Right cardiac atrium (tissue), 5 donors: ENCODE data around the gene USP19. TPM values are rescaled to one million over a fixed set of nuclear protein-coding genes. Genes with fewer than 3 reads are reported as not detected.

Experiments
- ATAC-seq, 2 donors: fragments of 200-7000 bp; cut with Tn5 transposase; one replicate each; pipeline versions ENCODE4 v1.8.0 to v1.9.1; 2020; ENCODE audit warnings: moderate library complexity in 2 of 2, mild to moderate bottlenecking in 1 of 2
- DNase-seq, 3 donors: peaks; one replicate each; pipeline ENCODE4 v3.0.0-alpha.2; 2020
- H3K27ac ChIP-seq: one replicate; pipeline ENCODE4 v1.5.1; 2013; ENCODE audit warnings: mild to moderate bottlenecking, low read length, control low read depth, moderate library complexity
- H3K27me3 ChIP-seq: one replicate; pipeline ENCODE4 v1.6.1; 2013; ENCODE audit not compliant: control insufficient read depth, insufficient read depth
- H3K4me1 ChIP-seq: one replicate; pipeline ENCODE4 v1.6.1; 2013; ENCODE audit warnings: low read length; ENCODE audit not compliant: control insufficient read depth, insufficient read depth
- H3K4me3 ChIP-seq: one replicate; pipeline ENCODE4 v1.5.1; 2013; ENCODE audit warnings: low read length, control low read depth
- H3K9me3 ChIP-seq: one replicate; pipeline ENCODE4 v1.6.1; 2013; ENCODE audit warnings: low read length; ENCODE audit not compliant: control insufficient read depth
- WGBS: extraction: QIAGEN DNeasy Blood & Tissue Kit; methylation state at CpG from one replicate; pipeline ENCODE4 v1.1.7; 2013; 5-methylcytosine and 5-hydroxymethylcytosine counted together
- intact Hi-C, 4 donors: fragments of 100-400 bp; cut with DNase I; formaldehyde crosslinking; loops; one replicate each; pipeline versions ENCODE4 v1.11.0 to v1.14.0; 2022 to 2023
- polyA plus RNA-seq: library from polyadenylated mRNA; stranded (reverse); fragments of 200-250 nt; gene quantifications from one replicate; pipeline ENCODE4 v1.2.3, GENCODE V29; 2013
- total RNA-seq, 4 donors: library from RNA; stranded (reverse); fragmentation: NEBNext Ultra II Directional; extraction: Animal tissue kit (Norgen Biotek cat#: 25700); gene quantifications; one replicate each; pipeline ENCODE4 v1.2.1, GENCODE V29; 2021
- donor health status: healthy with polysubstance abuse.
- donor health status: DM: no; HTN: yes; CAD: no.
- donor health status: DM: no; HTN: no; CAD: no.
- donor health status: DM: no; HTN: yes; CAD: no; lungs with severe emphysema.
- donor health status: DM: yes; HTN: yes; CAD: no.

Gene USP19
- total and polyA plus RNA-seq, 5 donors: 25.5 to 62.8 (median 50.8) TPM

DNA sequence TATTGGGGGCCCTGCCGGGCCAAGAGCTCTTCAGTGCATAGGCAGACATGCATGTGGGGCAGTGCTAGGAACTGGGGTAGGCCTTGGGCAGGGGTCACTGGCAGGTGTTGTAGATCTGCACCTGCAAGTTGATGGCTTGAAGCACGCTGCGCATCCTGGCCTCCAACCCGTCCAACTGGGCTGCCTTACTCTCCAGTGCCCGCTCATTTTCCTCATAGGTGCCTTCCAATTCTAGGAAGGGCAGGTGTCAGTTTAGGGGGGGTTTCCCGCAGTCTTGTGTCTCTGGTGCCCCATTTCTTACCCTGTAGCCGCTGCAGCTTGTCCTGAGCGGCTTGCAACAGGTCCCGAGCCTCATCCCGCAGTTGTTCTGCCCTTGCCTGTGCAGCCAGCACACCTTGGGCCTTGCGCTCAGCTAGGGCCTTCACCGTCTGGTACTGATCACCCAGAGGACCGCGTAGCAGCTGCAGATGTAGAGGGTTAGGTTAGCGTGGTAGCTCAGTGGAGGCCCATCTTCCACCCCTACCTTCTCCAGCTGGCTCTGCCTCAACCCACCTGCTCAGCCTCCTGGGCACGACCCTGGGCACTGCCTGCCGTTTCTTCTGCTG, 611 bp upstream of the USP19 start:
- Histone ChIP-seq H3K27ac (peak overlapping the region; percentile 96), H3K4me3 (peak overlapping the region; percentile 64), H3K27me3 (no peaks in the 10 kb centered on the region), H3K9me3 (no peaks in the 10 kb centered on the region), H3K4me1 (peaks cover 7% of the 10 kb centered on the region)
- ATAC-seq: no peak
- peak in 1 of 3 donors; percentile 57 for DNase-seq
- intact Hi-C loops: no loop called here
- 76% methylated on average over 17 of the region's 17 CpGs for WGBS

DNA sequence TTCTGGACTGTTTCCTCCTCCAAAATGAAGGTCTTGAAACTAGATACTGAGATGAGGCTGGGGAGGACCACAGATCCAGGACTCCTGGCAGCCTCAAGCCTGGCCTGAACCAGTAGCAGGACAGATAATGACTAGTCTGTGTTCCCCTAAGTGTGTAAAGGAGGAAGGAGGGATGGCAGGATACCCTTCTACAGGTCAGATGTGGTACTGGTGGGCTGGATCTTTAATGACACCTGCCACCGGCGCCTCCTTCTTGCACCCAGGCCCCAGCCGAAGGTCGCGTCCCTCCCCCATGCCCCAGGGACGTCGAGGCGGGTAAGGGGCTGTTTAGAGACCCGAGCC, 556 bp downstream of the USP19 start:
- intact Hi-C loops: no loop called here

DNA sequence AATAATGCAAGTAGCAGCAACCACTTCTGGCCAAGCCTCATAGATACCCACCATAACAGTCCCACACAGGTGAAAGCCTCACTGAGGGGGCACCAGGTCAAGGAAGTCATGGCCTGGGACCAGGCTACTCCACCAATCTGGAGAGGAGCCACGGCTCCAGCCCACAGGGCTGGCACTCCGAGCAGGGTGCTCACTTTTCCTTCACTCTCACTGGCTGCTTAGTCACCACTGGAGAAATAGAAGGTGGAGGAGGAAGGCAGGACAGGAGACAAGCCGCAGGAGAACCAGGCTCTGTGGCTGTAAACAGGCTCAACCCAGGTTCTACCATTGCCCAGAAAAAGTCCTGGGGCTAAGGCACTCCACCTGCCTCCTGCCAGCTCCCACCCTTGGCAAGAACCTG, 1.2 kb downstream of the USP19 start:
- ATAC-seq (no peak), DNase-seq (peak in 1 of 3 donors; percentile 39)
- WGBS: 62% methylated on average over 3 of the region's 3 CpGs
- peak overlapping the region; percentile 64 for H3K4me3 ChIP-seq
- intact Hi-C loops: no loop called here
- peak overlapping the region; percentile 96 for H3K27ac ChIP-seq
- H3K27me3 ChIP-seq: no peaks in the 10 kb centered on the region
- no peaks in the 10 kb centered on the region for H3K9me3 ChIP-seq
- peaks cover 7% of the 10 kb centered on the region for H3K4me1 ChIP-seq

More for the DNA sequence above, 556 bp downstream of the USP19 start:
- H3K4me1 ChIP-seq: peaks cover 7% of the 10 kb centered on the region
- WGBS: 0% methylated on average over 9 of the region's 9 CpGs
- H3K27me3 ChIP-seq: no peaks in the 10 kb centered on the region
- H3K27ac ChIP-seq: peak overlapping the region; percentile 96
- H3K9me3 ChIP-seq: no peaks in the 10 kb centered on the region
- DNase-seq (no peak), ATAC-seq (no peak)
- peak overlapping the region; percentile 64 for H3K4me3 ChIP-seq

DNA sequence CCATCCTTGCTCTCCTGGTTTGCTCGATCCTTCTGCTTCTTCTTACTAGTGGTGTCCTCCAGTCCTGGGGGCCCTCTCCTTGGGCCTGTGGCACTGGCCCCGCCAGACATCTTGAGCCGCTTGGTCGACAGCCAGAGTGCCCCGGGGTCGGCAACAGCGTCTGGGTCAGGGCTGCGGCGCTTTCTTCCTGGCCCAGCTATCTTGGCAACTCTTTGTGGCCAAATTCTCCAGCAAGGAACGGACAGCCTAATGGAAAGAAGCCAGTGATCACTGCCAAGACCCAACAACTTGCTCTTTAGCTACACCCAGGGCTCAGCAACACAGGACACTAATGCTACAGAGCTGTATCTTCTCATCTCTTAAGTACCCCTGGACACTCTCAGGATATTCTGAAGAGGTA, 1.6 kb downstream of the USP19 start:
- Histone ChIP-seq H3K9me3 (no peaks in the 10 kb centered on the region), H3K4me1 (peaks cover 7% of the 10 kb centered on the region), H3K4me3 (no peak overlapping the region), H3K27ac (peak overlapping the region; percentile 96), H3K27me3 (no peaks in the 10 kb centered on the region)
- ATAC-seq (no peak), DNase-seq (peak in 2 of 3 donors; percentile 72 to 78)
- WGBS: 35% methylated on average over 10 of the region's 10 CpGs
- intact Hi-C loops: no loop called here

DNA sequence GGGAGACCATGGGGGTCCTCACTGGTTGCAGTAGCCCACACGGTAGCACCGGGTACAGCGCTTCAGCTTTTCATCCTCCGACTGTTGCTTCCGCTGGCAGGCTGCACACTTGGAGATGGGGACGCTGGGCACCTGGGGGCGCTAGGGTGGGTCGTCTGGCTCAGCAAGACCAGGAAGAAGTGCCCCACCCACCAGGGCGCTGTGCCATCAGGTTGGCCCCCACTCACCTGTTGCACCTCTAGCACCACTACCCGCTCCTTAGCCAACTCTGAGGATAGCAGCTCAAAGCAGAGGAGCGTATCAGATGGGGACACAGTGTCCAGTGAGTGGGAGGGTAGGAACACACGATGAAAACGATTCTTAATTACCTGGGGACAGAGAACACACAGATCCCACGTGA, 8.4 kb downstream of the USP19 start:
- Histone ChIP-seq H3K9me3 (no peaks in the 10 kb centered on the region), H3K4me1 (no peaks in the 10 kb centered on the region), H3K4me3 (no peak overlapping the region), H3K27me3 (no peaks in the 10 kb centered on the region), H3K27ac (no peak overlapping the region)
- intact Hi-C loops: no loop called here
- WGBS: 86% methylated on average over 14 of the region's 14 CpGs
- ATAC-seq (no peak), DNase-seq (peak in 2 of 3 donors; percentile 41 to 57)

DNA sequence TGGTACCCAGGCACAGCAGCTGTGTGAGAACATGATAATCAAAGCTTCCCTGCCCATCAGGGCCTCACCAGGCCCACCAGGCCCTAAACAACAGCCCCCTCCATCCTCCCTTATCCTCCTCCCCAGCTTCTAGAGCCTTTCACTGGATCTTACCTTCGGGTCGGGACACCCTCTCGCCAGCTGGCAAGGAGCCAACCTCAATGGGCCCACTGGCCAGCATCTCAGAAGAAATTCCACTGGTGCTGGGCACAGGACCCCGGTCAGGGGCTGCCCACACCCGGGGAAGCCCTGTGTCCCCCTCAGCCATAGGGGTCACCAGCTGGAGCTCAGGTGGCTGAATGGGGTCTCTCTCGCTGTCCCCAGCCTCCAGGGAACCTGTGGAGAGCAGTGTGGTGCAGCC, 9.3 kb downstream of the USP19 start:
- peak in 2 of 3 donors; percentile 50 to 53 for DNase-seq
- Histone ChIP-seq H3K4me1 (no peaks in the 10 kb centered on the region), H3K27ac (no peak overlapping the region), H3K9me3 (no peaks in the 10 kb centered on the region), H3K27me3 (no peaks in the 10 kb centered on the region), H3K4me3 (no peak overlapping the region)
- intact Hi-C loops: no loop called here
- WGBS: 63% methylated on average over 6 of the region's 6 CpGs
- no peak for ATAC-seq

DNA sequence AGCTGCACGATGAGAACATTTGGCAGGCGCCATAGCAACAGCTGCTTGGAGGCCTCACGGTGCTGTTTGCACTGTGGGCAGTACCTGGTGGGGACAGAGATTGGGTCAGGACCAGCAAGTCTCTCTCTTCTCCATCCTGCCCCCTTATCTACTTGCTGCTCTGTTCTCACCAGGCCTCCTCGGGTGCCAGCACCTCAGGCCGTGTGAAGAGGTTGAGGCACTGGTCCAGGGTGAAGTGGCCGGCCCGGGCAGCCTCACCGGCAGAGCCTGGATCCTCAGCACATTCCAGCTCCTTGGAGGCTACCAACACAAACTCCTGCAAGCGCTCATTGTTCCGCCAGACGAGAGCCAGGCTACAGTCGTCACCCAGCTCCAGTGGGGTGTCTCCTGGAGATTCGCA, 9.8 kb downstream of the USP19 start:
- no peak overlapping the region for H3K27ac ChIP-seq
- ATAC-seq (no peak), DNase-seq (peak in 2 of 3 donors; percentile 25 to 28)
- 78% methylated on average over 13 of the region's 13 CpGs for WGBS
- no peaks in the 10 kb centered on the region for H3K27me3 ChIP-seq
- H3K9me3 ChIP-seq: no peaks in the 10 kb centered on the region
- intact Hi-C loops: no loop called here
- no peaks in the 10 kb centered on the region for H3K4me1 ChIP-seq
- H3K4me3 ChIP-seq: no peak overlapping the region

DNA sequence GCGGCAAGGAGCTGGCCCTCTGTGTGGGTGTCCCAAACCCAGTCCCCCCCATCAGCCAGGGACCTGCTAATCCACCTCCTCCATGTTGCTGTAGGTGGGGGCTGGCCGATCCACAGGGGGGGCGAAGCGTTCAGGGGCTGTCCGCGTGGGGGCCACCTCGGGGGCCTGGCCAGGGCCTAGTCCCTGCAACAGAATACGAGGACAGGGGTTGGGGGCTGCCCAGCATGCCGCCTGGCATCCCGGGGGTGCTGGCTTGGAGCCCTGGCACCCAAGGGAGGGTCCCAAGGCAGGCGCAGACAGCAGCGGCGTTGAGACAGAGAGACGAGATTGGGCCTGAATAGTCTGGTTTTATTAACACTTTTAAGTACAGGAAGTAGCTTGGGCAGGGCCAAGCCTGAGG, 12.3 kb downstream of the USP19 start:
- no peak overlapping the region for H3K4me3 ChIP-seq
- H3K27ac ChIP-seq: no peak overlapping the region
- WGBS: 77% methylated on average over 14 of the region's 14 CpGs
- intact Hi-C loops: no loop called here
- no peaks in the 10 kb centered on the region for H3K27me3 ChIP-seq
- H3K9me3 ChIP-seq: no peaks in the 10 kb centered on the region
- peaks cover 5% of the 10 kb centered on the region for H3K4me1 ChIP-seq
- DNase-seq: peak in 1 of 3 donors; percentile 41
- no peak for ATAC-seq

DNA sequence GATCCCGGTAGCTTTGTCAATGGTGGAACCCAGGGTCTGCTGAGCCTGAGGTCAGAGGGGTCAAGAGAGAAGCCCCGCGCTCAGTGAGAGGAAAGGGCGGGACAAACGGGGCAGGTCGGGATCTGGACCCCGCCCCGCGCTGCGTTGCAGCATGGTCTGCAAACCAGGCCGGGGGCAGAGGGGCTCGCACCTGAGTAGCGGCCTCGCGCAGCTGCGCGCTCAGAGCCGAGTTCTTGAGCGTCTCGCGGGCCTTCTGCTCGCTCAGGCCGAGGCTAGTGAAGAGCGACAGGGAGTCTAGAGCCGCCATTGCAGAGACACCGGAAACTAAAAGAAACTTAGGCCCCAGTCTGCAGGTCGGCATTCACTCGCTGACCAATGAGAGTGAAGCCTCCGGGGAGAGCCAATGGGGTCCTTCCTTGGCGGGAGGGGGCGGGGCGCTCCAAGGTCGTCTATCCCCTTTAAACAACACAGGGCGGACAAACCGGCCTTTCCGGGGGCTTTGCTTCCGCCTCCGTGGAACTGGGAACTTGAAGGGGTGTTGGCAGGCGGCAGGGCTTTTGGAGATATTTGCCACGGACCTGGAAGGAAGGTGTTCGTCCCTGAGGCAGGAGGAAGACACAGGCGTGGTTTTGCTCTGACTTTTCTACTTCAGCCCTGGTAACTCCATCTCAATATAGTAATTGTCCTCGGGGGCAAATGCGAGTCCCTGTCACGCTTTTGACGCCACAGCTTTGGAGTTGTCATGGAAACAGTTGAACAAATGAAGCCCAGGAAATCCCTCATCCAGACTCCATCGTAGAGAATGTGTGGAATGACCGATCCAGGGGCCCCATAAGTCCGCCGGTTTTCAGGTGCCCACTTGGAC, 16.0 kb downstream of the USP19 start, which contains the start of gene QARS1:
QARS1 (minus strand) TSS at position 331 of the 865 bp plus-strand sequence; CDS start at position 307, 24 bp downstream.
- intact Hi-C loops: no loop called here
- no peaks in the 10 kb centered on the region for H3K27me3 ChIP-seq
- H3K9me3 ChIP-seq: no peaks in the 10 kb centered on the region
- DNase-seq (peak; percentile 96 to 98 (median 98)), ATAC-seq (peak; percentile 98)
- H3K4me3 ChIP-seq: peak within 1 kb of the TSS; percentile 62
- peaks cover 7% of the 10 kb centered on the region for H3K4me1 ChIP-seq
- H3K27ac ChIP-seq: peak within 1 kb of the TSS; percentile 88
- WGBS: 1% methylated on average over 50 of the region's 50 CpGs

DNA sequence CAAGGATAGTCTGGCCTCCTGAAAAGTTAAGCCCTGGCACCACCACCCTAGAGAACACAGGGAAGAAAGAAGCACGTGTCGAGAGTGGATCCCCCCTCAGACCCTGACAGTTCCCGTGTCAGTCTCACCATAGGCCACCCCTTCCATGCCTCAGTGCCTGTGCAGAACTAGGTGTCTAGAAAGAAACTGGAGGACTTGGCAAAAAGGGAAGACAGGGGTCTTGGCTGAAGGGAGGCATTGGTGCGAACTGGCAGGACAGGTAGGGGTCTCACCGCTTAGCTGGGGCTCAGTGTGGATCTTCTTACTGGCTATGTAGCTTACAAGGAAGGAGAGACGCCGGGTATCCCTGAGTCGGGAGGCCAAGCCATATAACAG, 16.6 kb downstream of the USP19 start:
- intact Hi-C loops: no loop called here

DNA sequence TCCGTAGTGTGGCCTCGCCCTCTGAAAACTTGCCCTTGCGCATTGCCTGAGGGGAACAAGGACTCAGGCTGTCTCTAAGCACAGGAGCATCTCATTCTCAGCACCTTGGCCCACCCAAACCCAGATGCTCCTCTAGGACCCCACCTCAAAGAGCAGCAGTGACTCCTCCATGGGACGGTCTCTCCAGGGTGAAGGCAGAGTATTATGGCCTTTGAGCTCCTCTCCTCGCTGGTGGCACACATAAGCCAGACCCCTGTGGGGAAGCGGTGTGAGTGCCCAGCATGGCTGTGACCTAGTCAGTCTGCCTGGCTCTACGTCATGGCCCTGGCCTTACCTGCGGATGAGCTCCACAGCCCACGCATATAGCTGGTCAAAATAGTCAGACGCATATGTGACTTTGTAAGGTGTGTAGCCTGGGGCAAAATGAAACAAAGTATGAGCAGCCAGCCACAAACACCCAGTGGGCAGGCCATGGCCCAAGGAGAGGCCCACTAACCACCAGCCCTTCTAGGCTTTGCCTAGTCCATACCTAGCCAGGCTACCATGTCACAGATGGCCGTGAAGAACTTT, 20.5 kb downstream of the USP19 start:
- Histone ChIP-seq H3K27ac (no peak overlapping the region), H3K9me3 (no peaks in the 10 kb centered on the region), H3K4me3 (no peak overlapping the region), H3K4me1 (peaks cover 7% of the 10 kb centered on the region), H3K27me3 (no peaks in the 10 kb centered on the region)
- WGBS: 94% methylated on average over 11 of the region's 11 CpGs
- DNase-seq: peak in 1 of 3 donors; percentile 21
- intact Hi-C loops: no loop called here
- ATAC-seq: no peak

More for the DNA sequence above, 16.6 kb downstream of the USP19 start:
- DNase-seq: no peak
- Histone ChIP-seq H3K4me1 (peaks cover 7% of the 10 kb centered on the region), H3K27me3 (no peaks in the 10 kb centered on the region), H3K27ac (peak overlapping the region; percentile 61), H3K4me3 (peak overlapping the region; percentile 62), H3K9me3 (no peaks in the 10 kb centered on the region)
- 4% methylated on average over 8 of the region's 8 CpGs for WGBS
- ATAC-seq: peak in 1 of 2 donors; percentile 1
